Mesendoderm (in vitro differentiated cells): ENCODE results near the gene ZNF621.

Experiments used
- DNase-seq: peaks from one replicate; pipeline ENCODE4 v3.0.0; 2013
- H2AK5ac ChIP-seq: 2 replicates; pipeline ENCODE4 v1.6.1; 2013; ENCODE audit warnings: low read length, inconsistent platforms
- H2BK120ac ChIP-seq: 2 replicates; pipeline ENCODE4 v1.6.1; 2013; ENCODE audit warnings: low read depth, mild to moderate bottlenecking, low read length, moderate library complexity, mixed read lengths
- H2BK15ac ChIP-seq: replicated peaks from 2 replicates; pipeline ENCODE4 v1.6.1; 2013; ENCODE audit warnings: low read depth, mild to moderate bottlenecking, moderate library complexity
- H2BK5ac ChIP-seq: 2 replicates; pipeline ENCODE4 v1.6.1; 2013; ENCODE audit warnings: low read length, inconsistent platforms
- H3K18ac ChIP-seq: 2 replicates; pipeline ENCODE4 v1.6.1; 2013; ENCODE audit warnings: mild to moderate bottlenecking, low read length, mixed read lengths
- H3K23ac ChIP-seq: one replicate; pipeline ENCODE4 v1.6.1; 2013; ENCODE audit warnings: low read length
- H3K27ac ChIP-seq: 2 replicates; pipeline ENCODE4 v1.5.1; 2013; ENCODE audit warnings: low read depth, mild to moderate bottlenecking, inconsistent platforms, low read length, moderate library complexity
- H3K27me3 ChIP-seq: 2 replicates; pipeline ENCODE4 v1.6.1; 2013; ENCODE audit warnings: low read length, control low read depth, mild to moderate bottlenecking, inconsistent platforms; ENCODE audit not compliant: insufficient read depth, poor library complexity
- H3K36me3 ChIP-seq: 2 replicates; pipeline ENCODE4 v1.6.1; 2013; ENCODE audit warnings: low read length, inconsistent platforms; ENCODE audit not compliant: control insufficient read depth, insufficient read depth
- H3K4ac ChIP-seq: one replicate; pipeline ENCODE4 v1.6.1; 2013; ENCODE audit warnings: low read depth, mild to moderate bottlenecking, low read length, moderate library complexity
- H3K4me1 ChIP-seq: 2 replicates; pipeline ENCODE4 v1.6.1; 2013; ENCODE audit warnings: low read depth, low read length, inconsistent platforms; ENCODE audit not compliant: control insufficient read depth
- H3K4me2 ChIP-seq: 2 replicates; pipeline ENCODE4 v1.6.1; 2013; ENCODE audit warnings: low read length
- H3K4me3 ChIP-seq: 2 replicates; pipeline ENCODE4 v1.5.1; 2013; ENCODE audit warnings: mild to moderate bottlenecking, low read length
- H3K56ac ChIP-seq: one replicate; pipeline ENCODE4 v1.6.1; 2013; ENCODE audit warnings: low read length
- H3K79me1 ChIP-seq: 2 replicates; pipeline ENCODE4 v1.6.1; 2013; ENCODE audit warnings: low read length, inconsistent platforms
- H3K79me2 ChIP-seq: 2 replicates; pipeline ENCODE4 v1.6.1; 2013; ENCODE audit warnings: mild to moderate bottlenecking, low read length; ENCODE audit not compliant: control insufficient read depth, insufficient read depth
- H3K9ac ChIP-seq: 2 replicates; pipeline ENCODE4 v1.6.1; 2013; ENCODE audit warnings: low read length, inconsistent platforms
- H4K5ac ChIP-seq: one replicate; pipeline ENCODE4 v1.6.1; 2013; ENCODE audit warnings: low read length
- H4K8ac ChIP-seq: one replicate; pipeline ENCODE4 v1.6.1; 2013; ENCODE audit warnings: low read depth, mild to moderate bottlenecking, control low read depth, low read length, moderate library complexity
- WGBS: extraction: QIAGEN DNeasy Blood & Tissue Kit; methylation state at CpG from one replicate; pipeline ENCODE4 v1.1.7; 2013; ENCODE audit warnings: low lambda C conversion rate, missing lambda C conversion rate; ENCODE audit not compliant: insufficient coverage; ENCODE audit errors: extremely low coverage; 5-methylcytosine and 5-hydroxymethylcytosine counted together

Gene ZNF621

GRCh38 chr3:40572588-40572987, 47.8 kb downstream of the ZNF621 start:
- Histone ChIP-seq H3K56ac (no peak overlapping the region), H3K79me1 (no peaks in the 10 kb centered on the region), H3K4ac (no peak overlapping the region), H3K9ac (no peak overlapping the region), H3K36me3 (no peaks in the 10 kb centered on the region), H3K27ac (no peak overlapping the region), H3K23ac (no peak overlapping the region), H2AK5ac (no peak overlapping the region), H2BK5ac (no peak overlapping the region), H3K27me3 (no peaks in the 10 kb centered on the region), H4K5ac (no peak overlapping the region), H4K8ac (no peak overlapping the region), H3K18ac (no peak overlapping the region), H3K4me2 (no peak overlapping the region), H2BK120ac (no peak overlapping the region), H3K4me3 (no peak overlapping the region), H3K79me2 (no peaks in the 10 kb centered on the region), H3K4me1 (no peaks in the 10 kb centered on the region), H2BK15ac (no peak overlapping the region)
- DNase-seq: peak; percentile 15
- no CpG with 5 or more reads among the region's 2 CpGs for WGBS

GRCh38 chr3:40574050-40574449, 49.3 kb downstream of the ZNF621 start:
- H3K4me3 ChIP-seq: no peak overlapping the region
- H3K18ac ChIP-seq: no peak overlapping the region
- DNase-seq: no peak
- no CpG with 5 or more reads among the region's 2 CpGs for WGBS
- H3K56ac ChIP-seq: no peak overlapping the region
- no peak overlapping the region for H2AK5ac ChIP-seq
- H2BK15ac ChIP-seq: no peak overlapping the region
- no peak overlapping the region for H4K8ac ChIP-seq
- no peak overlapping the region for H2BK120ac ChIP-seq
- no peak overlapping the region for H3K4ac ChIP-seq
- H3K79me1 ChIP-seq: no peaks in the 10 kb centered on the region
- H3K4me1 ChIP-seq: no peaks in the 10 kb centered on the region
- H3K27me3 ChIP-seq: no peaks in the 10 kb centered on the region
- H3K4me2 ChIP-seq: no peak overlapping the region
- no peak overlapping the region for H4K5ac ChIP-seq
- H3K27ac ChIP-seq: no peak overlapping the region
- no peak overlapping the region for H3K23ac ChIP-seq
- no peak overlapping the region for H2BK5ac ChIP-seq
- no peaks in the 10 kb centered on the region for H3K79me2 ChIP-seq
- no peaks in the 10 kb centered on the region for H3K36me3 ChIP-seq
- H3K9ac ChIP-seq: no peak overlapping the region

DNA sequence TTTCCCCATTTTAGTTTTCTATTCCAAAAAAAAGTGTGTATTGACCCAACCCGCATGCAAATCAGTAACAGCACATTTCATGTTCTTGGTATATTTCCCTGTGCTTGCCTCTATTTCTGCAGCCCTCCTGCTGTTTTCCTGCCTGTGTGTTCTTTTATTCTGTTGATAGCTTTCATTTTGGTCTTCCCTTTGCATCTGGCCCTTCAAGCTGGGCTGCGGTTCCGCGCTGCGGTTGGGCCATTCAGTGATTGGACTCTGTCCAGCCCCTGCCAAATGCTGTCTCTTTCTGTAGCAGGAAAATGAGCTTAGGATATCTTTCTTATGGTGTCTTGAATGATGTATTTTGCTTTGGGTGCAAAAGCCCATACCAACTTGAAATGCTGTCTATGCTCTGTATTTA, 49.9 kb downstream of the ZNF621 start:
- Histone ChIP-seq H2BK5ac (no peak overlapping the region), H2BK120ac (no peak overlapping the region), H3K36me3 (no peaks in the 10 kb centered on the region), H3K56ac (no peak overlapping the region), H4K8ac (no peak overlapping the region), H3K23ac (no peak overlapping the region), H3K18ac (no peak overlapping the region), H3K27ac (no peak overlapping the region), H3K4me2 (no peak overlapping the region), H3K4ac (no peak overlapping the region), H2BK15ac (no peak overlapping the region), H3K9ac (no peak overlapping the region), H3K27me3 (no peaks in the 10 kb centered on the region), H3K4me3 (no peak overlapping the region), H2AK5ac (no peak overlapping the region), H3K79me1 (no peaks in the 10 kb centered on the region), H3K79me2 (no peaks in the 10 kb centered on the region), H4K5ac (no peak overlapping the region), H3K4me1 (no peaks in the 10 kb centered on the region)
- no peak for DNase-seq
- WGBS: no CpG with 5 or more reads among the region's 5 CpGs

DNA sequence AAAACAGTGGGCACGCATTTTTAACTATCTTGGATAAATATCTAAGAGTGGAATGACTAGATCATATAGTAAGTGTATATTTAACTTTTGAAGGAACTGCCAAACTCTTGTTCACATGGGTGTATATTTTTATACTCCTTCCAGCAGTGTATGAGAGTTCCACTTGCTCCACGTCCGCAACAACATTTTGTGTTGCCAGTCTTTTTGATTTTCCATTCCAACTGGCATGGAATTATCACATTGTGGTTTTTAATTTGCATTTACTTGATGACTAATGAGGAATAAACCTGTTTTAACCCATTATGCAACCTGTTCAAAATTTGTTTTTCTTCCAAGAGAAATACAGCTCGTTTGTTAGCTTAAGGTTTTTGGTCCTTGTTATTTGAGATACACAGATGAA, 51.6 kb downstream of the ZNF621 start:
- H2BK120ac ChIP-seq: no peak overlapping the region
- no peak overlapping the region for H2AK5ac ChIP-seq
- no peak overlapping the region for H3K56ac ChIP-seq
- H3K4me3 ChIP-seq: no peak overlapping the region
- H4K5ac ChIP-seq: no peak overlapping the region
- no peak overlapping the region for H4K8ac ChIP-seq
- no peaks in the 10 kb centered on the region for H3K36me3 ChIP-seq
- no peak overlapping the region for H2BK15ac ChIP-seq
- H2BK5ac ChIP-seq: no peak overlapping the region
- H3K79me2 ChIP-seq: no peaks in the 10 kb centered on the region
- H3K27ac ChIP-seq: no peak overlapping the region
- no peak overlapping the region for H3K4ac ChIP-seq
- no CpG with 5 or more reads among the region's 4 CpGs for WGBS
- no peak overlapping the region for H3K4me2 ChIP-seq
- no peaks in the 10 kb centered on the region for H3K79me1 ChIP-seq
- DNase-seq: no peak
- H3K27me3 ChIP-seq: no peaks in the 10 kb centered on the region
- no peaks in the 10 kb centered on the region for H3K4me1 ChIP-seq
- no peak overlapping the region for H3K9ac ChIP-seq
- no peak overlapping the region for H3K18ac ChIP-seq
- no peak overlapping the region for H3K23ac ChIP-seq

DNA sequence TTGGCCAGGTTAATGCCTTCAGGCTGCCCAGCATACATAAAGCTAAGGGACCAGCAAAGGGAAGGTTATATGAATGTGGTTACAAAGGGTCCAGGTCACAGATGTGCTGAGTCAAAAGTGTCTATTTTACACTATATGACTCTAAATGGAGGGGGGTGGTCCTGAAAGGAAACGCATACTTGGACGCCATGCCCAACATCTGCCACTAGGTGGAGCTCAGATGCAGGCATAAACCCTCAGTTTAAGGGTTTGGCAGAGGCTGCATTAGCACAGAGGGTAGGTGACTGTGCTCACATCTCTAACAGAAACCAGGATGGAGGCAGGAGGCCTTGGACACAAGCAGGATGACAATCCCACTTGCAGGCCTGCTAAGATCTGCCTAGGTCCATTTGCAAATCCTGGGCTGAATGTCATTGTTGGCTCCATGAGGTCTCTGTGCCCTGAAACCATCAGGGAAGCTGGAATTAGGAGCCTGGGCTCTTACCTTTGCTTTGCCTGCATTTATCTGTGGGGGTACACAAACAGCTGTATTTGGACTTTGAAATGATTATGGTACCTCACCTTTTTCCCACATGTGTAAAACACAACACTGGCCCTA, 55.8 kb downstream of the ZNF621 start:
- no peak overlapping the region for H3K4me3 ChIP-seq
- H2BK15ac ChIP-seq: no peak overlapping the region
- no peak overlapping the region for H2AK5ac ChIP-seq
- H3K36me3 ChIP-seq: no peaks in the 10 kb centered on the region
- H3K4me1 ChIP-seq: no peaks in the 10 kb centered on the region
- H3K9ac ChIP-seq: no peak overlapping the region
- H4K8ac ChIP-seq: no peak overlapping the region
- no peak overlapping the region for H3K27ac ChIP-seq
- no peaks in the 10 kb centered on the region for H3K79me1 ChIP-seq
- H3K56ac ChIP-seq: no peak overlapping the region
- no peak overlapping the region for H2BK120ac ChIP-seq
- H3K4me2 ChIP-seq: no peak overlapping the region
- H2BK5ac ChIP-seq: no peak overlapping the region
- H3K18ac ChIP-seq: no peak overlapping the region
- H3K27me3 ChIP-seq: no peaks in the 10 kb centered on the region
- no peak overlapping the region for H4K5ac ChIP-seq
- DNase-seq: peak; percentile 85
- no peaks in the 10 kb centered on the region for H3K79me2 ChIP-seq
- WGBS: no CpG with 5 or more reads among the region's 2 CpGs
- no peak overlapping the region for H3K4ac ChIP-seq
- H3K23ac ChIP-seq: no peak overlapping the region

GRCh38 chr3:40581166-40581565, 56.4 kb downstream of the ZNF621 start:
- H3K4me3 ChIP-seq: no peak overlapping the region
- DNase-seq: no peak
- no peaks in the 10 kb centered on the region for H3K36me3 ChIP-seq
- no peak overlapping the region for H2BK120ac ChIP-seq
- H3K79me2 ChIP-seq: no peaks in the 10 kb centered on the region
- H3K4me1 ChIP-seq: no peaks in the 10 kb centered on the region
- no peak overlapping the region for H4K5ac ChIP-seq
- no peak overlapping the region for H4K8ac ChIP-seq
- H2AK5ac ChIP-seq: no peak overlapping the region
- no peak overlapping the region for H3K4me2 ChIP-seq
- no peak overlapping the region for H3K18ac ChIP-seq
- no CpG with 5 or more reads among the region's 1 CpG for WGBS
- H2BK5ac ChIP-seq: no peak overlapping the region
- no peak overlapping the region for H3K4ac ChIP-seq
- no peak overlapping the region for H2BK15ac ChIP-seq
- H3K27ac ChIP-seq: no peak overlapping the region
- no peaks in the 10 kb centered on the region for H3K27me3 ChIP-seq
- H3K9ac ChIP-seq: no peak overlapping the region
- H3K79me1 ChIP-seq: no peaks in the 10 kb centered on the region
- H3K23ac ChIP-seq: no peak overlapping the region
- H3K56ac ChIP-seq: no peak overlapping the region
